ENCODE data around the gene BRCA1. TPM values are rescaled to one million over a fixed set of nuclear protein-coding genes. Genes with fewer than 3 reads are reported as not detected.
"Not testable (repeated sequence)": the region's sequence is repeated elsewhere in the genome, so short reads cannot be mapped to it uniquely, and the experiment has no call there.

BRCA1 gene
- total RNA-seq, 4 donors from 2014 or later: 2.4 to 8.8 (median 3.0) TPM

GRCh38 chr17:43069368-43069898 lies 55.7 kb downstream of the BRCA1 start:
- TF ChIP-seq, protein P1, sequence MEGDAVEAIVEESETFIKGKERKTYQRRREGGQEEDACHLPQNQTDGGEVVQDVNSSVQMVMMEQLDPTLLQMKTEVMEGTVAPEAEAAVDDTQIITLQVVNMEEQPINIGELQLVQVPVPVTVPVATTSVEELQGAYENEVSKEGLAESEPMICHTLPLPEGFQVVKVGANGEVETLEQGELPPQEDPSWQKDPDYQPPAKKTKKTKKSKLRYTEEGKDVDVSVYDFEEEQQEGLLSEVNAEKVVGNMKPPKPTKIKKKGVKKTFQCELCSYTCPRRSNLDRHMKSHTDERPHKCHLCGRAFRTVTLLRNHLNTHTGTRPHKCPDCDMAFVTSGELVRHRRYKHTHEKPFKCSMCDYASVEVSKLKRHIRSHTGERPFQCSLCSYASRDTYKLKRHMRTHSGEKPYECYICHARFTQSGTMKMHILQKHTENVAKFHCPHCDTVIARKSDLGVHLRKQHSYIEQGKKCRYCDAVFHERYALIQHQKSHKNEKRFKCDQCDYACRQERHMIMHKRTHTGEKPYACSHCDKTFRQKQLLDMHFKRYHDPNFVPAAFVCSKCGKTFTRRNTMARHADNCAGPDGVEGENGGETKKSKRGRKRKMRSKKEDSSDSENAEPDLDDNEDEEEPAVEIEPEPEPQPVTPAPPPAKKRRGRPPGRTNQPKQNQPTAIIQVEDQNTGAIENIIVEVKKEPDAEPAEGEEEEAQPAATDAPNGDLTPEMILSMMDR (IDR thresholded peaks at IDR 0.05): no peak
- no peak for ATAC-seq (ENCODE audit: low FRiP score)
- DNase-seq (ENCODE audit: low spot score): no peak

DNA sequence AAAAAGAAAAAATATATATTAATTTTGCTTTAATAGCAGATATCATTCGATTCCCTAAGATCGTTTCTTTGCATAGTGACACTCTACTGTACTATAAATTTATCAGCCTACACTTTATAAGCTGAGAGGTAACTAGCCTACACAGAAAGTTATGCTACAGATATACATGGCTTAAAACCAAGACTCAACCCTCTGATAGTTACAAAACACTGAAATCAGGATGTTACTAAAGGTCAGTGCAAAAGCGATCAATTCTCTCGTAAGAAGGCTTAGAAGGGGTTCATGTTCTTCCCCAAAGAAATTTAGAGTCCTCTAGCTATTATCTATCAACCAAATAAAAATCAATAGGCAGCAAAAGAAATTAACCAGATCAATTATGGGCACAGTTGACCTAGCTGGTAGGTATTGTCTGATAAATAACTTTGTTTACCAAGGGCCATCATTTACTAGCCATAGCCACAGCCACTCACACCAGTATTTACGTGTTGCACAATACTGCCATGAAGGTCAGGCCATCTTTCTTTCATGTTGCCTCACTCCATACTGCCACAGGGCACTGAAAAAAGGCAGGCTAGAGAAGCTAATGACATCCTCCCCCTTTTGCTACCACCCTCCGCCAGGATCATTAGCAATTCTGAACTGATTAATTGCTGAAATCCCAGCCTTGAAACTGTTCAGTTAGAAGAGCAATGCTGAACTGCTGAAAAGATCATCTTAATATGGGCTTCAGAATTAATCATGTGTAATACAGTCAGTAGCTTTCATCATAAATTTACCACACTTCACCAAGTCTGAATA lies 56.4 kb downstream of the BRCA1 start:
- TF ChIP-seq, protein P1 (IDR thresholded peaks at IDR 0.05): no peak

DNA sequence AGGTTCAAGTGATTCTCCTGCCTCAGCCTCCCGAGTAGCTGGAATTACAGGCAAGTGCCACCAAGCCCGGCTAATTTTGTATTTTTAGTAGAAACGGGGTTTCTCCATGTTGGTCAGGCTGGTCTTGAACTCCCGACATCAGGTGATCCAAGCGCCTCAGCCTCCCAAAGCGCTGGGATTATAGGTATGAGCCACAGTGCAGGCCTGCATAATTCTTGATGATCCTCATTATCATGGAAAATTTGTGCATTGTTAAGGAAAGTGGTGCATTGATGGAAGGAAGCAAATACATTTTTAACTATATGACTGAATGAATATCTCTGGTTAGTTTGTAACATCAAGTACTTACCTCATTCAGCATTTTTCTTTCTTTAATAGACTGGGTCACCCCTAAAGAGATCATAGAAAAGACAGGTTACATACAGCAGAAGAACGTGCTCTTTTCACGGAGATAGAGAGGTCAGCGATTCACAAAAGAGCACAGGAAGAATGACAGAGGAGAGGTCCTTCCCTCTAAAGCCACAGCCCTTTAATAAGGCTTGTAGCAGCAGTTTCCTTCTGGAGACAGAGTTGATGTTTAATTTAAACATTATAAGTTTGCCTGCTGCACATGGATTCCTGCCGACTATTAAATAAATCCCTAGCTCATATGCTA lies 62.1 kb downstream of the BRCA1 start:
- DNase-seq (ENCODE audit: low spot score): no peak
- no peak for ATAC-seq (ENCODE audit: low FRiP score)
- TF ChIP-seq, protein P1 (IDR thresholded peaks at IDR 0.05): no peak

More for the DNA sequence above, 56.4 kb downstream of the BRCA1 start:
- ATAC-seq (ENCODE audit: low FRiP score) (no peak), DNase-seq (ENCODE audit: low spot score) (no peak)

DNA sequence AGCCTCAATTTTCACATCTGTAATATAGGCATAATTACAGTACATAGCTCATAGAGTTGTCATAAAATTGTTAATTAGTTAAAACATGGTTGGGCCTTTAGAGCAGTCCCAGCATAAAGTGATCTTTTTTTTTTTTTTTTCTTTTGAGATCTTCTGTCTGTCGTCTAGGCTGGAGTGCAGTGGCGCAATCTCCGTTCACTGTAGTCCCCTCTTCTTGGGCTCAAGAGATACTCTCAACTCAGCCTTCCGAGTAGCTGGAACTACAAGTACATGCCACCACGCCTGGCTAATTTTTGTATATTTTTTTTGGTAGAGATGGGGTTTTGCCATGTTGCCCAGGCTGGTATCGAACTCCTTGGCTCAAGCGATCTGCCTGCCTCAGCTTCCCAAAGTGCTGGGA lies 69.1 kb downstream of the BRCA1 start:
- TF ChIP-seq, protein P1 (IDR thresholded peaks at IDR 0.05): no peak
- DNase-seq (ENCODE audit: low spot score) (no peak), ATAC-seq (ENCODE audit: low FRiP score) (no peak)

GRCh38 chr17:43053008-43053407 lies 72.2 kb downstream of the BRCA1 start:
- not testable (repeated sequence) for DNase-seq (ENCODE audit: low spot score); ATAC-seq (ENCODE audit: low FRiP score)

GRCh38 chr17:43051969-43052368 lies 73.2 kb downstream of the BRCA1 start:
- ATAC-seq (ENCODE audit: low FRiP score): no peak
- DNase-seq (ENCODE audit: low spot score): no peak
- TF ChIP-seq, protein P1 (IDR thresholded peaks at IDR 0.05): no peak

- ATAC-seq (ENCODE audit: low FRiP score) (no peak), DNase-seq (ENCODE audit: low spot score) (no peak)
- TF ChIP-seq, protein P1 (IDR thresholded peaks at IDR 0.05): no peak
These were observed 81.1 kb downstream of the BRCA1 start for GRCh38 chr17:43044024-43044423.

Measured in omental fat pad (tissue), 4 donors.